ENCODE measurements around the gene ARHGDIA. TPM values are rescaled to one million over a fixed set of nuclear protein-coding genes. Genes with fewer than 3 reads are reported as not detected.

ARHGDIA gene
- total and polyA plus RNA-seq, 8 donors: 99.5 to 225 (median 160) TPM

- Histone ChIP-seq H3K36me3 (peaks cover 0 to 5% (median 0%) of the 10 kb centered on the region in 3 donors), H3K4me1 (peaks cover 16 to 19% (median 16%) of the 10 kb centered on the region in 3 donors), H3K27me3 (no peaks in the 10 kb centered on the region), H3K27ac (no peak overlapping the region), H3K9me3 (no peaks in the 10 kb centered on the region), H3K4me3 (no peak overlapping the region)
- no peak for TF ChIP-seq CTCF (IDR thresholded peaks at IDR 0.05)
- WGBS, 2 donors: 91 to 94% methylated on average over 31 to 33 of the region's 33 CpGs
- DNase-seq: peak in 1 of 6 donors; percentile 78
- FAIRE-seq: no peak
- no peak for ATAC-seq
- intact Hi-C loops (cut with DNase I): no loop called here
These were observed 47.2 kb downstream of the ARHGDIA start for GRCh38 chr17:81823820-81824550.

- ATAC-seq (no peak), DNase-seq (peak in 1 of 6 donors; percentile 76), FAIRE-seq (no peak)
- Histone ChIP-seq H3K27ac (peak overlapping the region; percentile 85 to 99 (median 94)), H3K9me3 (no peaks in the 10 kb centered on the region), H3K4me1 (peaks cover 16 to 19% (median 16%) of the 10 kb centered on the region in 3 donors), H3K36me3 (peaks cover 0 to 5% (median 0%) of the 10 kb centered on the region in 3 donors), H3K27me3 (no peaks in the 10 kb centered on the region), H3K4me3 (no peak overlapping the region)
- TF ChIP-seq CTCF (IDR thresholded peaks at IDR 0.05): no peak
- 94 to 95% methylated on average over 24 to 30 of the region's 30 CpGs for whole genome bisulfite sequencing, 2 donors
- intact Hi-C loops (cut with DNase I): no loop called here
These were observed 47.9 kb downstream of the ARHGDIA start for GRCh38 chr17:81822996-81823819.

GRCh38 chr17:81822312-81822637 is 48.9 kb downstream of the ARHGDIA start:
- Histone ChIP-seq H3K4me1 (peaks cover 16 to 19% (median 16%) of the 10 kb centered on the region in 3 donors), H3K27me3 (no peaks in the 10 kb centered on the region), H3K27ac (peak overlapping the region; percentile 85 to 99 (median 94)), H3K9me3 (no peaks in the 10 kb centered on the region), H3K4me3 (no peak overlapping the region), H3K36me3 (peaks cover 0 to 5% (median 0%) of the 10 kb centered on the region in 3 donors)
- no peak for FAIRE-seq
- peak in 1 of 4 donors; percentile 2 for ATAC-seq
- WGBS, 2 donors: 88 to 98% methylated on average over 4 to 8 of the region's 8 CpGs
- no peak for TF ChIP-seq CTCF (IDR thresholded peaks at IDR 0.05)
- intact Hi-C loops (cut with DNase I): no loop called here
- DNase-seq: no peak

GRCh38 chr17:81821603-81822311 is 49.4 kb downstream of the ARHGDIA start:
- peak; percentile 95 to 98 (median 97) for DNase-seq
- TF ChIP-seq CTCF (IDR thresholded peaks at IDR 0.05): peak; percentile 71 to 81 (median 72)
- Histone ChIP-seq H3K4me3 (no peak overlapping the region), H3K9me3 (no peaks in the 10 kb centered on the region), H3K4me1 (peaks cover 16 to 19% (median 16%) of the 10 kb centered on the region in 3 donors), H3K27me3 (no peaks in the 10 kb centered on the region), H3K36me3 (peaks cover 0 to 5% (median 0%) of the 10 kb centered on the region in 3 donors), H3K27ac (peak overlapping the region; percentile 85 to 99 (median 94))
- no peak for FAIRE-seq
- 17 to 20% methylated on average over 19 to 20 of the region's 20 CpGs for WGBS, 2 donors
- intact Hi-C loops (cut with DNase I): no loop called here
- peak; percentile 92 to 96 (median 94) for ATAC-seq
